ENCODE results near the gene AMD1. TPM values are rescaled to one million over a fixed set of nuclear protein-coding genes. Genes with fewer than 3 reads are reported as not detected.
A peak's percentile ranks its signal among the peaks of the same experiment; 100 is the strongest.

AMD1 gene
- polyA plus RNA-seq, 2 of the 4 experiments (the other 2 are of a cell fraction): 89.2 to 147 TPM

DNA sequence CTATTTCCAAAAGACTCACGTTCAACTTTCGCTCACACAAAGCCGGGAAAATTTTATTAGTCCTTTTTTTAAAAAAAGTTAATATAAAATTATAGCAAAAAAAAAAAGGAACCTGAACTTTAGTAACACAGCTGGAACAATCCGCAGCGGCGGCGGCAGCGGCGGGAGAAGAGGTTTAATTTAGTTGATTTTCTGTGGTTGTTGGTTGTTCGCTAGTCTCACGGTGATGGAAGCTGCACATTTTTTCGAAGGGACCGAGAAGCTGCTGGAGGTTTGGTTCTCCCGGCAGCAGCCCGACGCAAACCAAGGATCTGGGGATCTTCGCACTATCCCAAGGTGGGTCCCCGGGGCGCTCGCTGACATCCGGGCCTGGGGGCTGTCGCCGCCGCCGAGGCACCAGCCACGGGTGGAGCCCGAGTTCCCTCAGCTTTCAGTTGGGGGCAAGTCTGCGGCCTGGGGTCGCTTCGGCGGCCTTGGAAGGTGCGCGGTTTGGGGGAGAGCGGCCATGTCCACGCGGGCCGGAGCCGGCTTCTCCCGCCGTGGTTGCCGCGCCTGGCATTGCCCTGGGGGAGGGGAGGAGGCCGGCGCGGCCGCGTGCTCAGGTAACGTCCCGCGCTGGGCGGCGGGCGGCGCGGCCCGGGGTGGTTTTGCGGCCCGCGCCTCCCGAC lies 429 bp downstream of the AMD1 start (continued):
- peak; percentile 68; the same call in 1 of the 2 replicates for TF ChIP-seq MYC (IDR thresholded peaks at IDR 0.05; ENCODE audit: borderline replicate concordance, low read length)
- TF ChIP-seq, protein P1, sequence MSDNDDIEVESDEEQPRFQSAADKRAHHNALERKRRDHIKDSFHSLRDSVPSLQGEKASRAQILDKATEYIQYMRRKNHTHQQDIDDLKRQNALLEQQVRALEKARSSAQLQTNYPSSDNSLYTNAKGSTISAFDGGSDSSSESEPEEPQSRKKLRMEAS (IDR thresholded peaks at IDR 0.05): peak; percentile 53; the same call in 1 of the 2 replicates
- no peak for TF ChIP-seq ZSCAN20 (CRISPR knock-in tag; IDR thresholded peaks at IDR 0.05)
- 0 out of 2 replicates have a peak, but pooled peaks have one; percentile 83 for TF ChIP-seq PHF8 (IDR thresholded peaks at IDR 0.05; ENCODE audit: borderline replicate concordance, low read depth)

DNA sequence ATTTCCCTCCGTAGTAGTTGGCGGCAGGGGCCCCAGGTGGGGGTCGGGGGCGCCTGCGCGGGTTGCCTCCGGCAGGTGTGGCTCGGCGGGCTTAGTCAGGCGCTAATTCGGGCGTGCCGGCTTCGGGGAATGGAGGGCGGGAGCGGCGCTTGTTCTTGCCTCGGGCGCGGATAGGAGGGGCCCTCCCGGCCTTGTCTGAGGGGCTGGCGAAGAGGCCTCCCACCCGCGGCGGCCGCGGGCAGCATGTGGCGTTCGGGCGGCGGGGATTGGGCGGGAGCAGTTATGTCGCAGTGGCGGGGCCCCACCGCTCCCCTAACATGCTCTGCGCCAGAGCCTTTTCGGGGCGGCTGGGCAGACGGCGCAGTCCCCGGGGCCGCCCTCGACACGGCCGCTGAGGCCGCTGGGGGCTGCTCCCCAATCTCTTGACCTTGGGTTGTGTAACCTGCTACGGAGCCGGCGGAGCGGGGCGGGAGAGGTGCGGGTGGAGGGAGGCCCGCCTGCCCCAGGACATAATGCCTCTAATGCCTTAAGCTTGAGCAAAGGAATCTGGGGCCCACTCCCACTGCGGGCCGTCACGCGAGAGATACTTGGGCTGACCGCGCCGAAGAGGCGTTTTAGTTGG lies 1.1 kb downstream of the AMD1 start:
- peak overlapping the region; percentile 94 to 99 for H3K27ac ChIP-seq
- H3K4me3 ChIP-seq: peak overlapping the region; percentile 86
- DNase-seq (ENCODE audit: low read depth in 1 of 2, low spot score in 1 of 2): peak in 1 of 2 experiments; percentile 29
- FAIRE-seq: no peak
- no peaks in the 10 kb centered on the region for H3K9me3 ChIP-seq
- peak; percentile 37 to 41 for ATAC-seq
- H3K4me1 ChIP-seq: peaks cover 39% of the 10 kb centered on the region
- 0% methylated on average over 4 of the region's 61 CpGs for WGBS (ENCODE audit: missing lambda C conversion rate)
- CTCF ChIA-PET: interaction anchor here (0.9 to 1.9 kb wide), 3 partner anchors 10 to 193 kb away, joined by 4 to 5 read pairs (median 4); no protein-coding TSS in a partner anchor
- no peak for TF ChIP-seq HOXB5 (CRISPR knock-in tag; IDR thresholded peaks at IDR 0.05)
- no peak for TF ChIP-seq ZSCAN20 (CRISPR knock-in tag; IDR thresholded peaks at IDR 0.05)
- TF ChIP-seq, protein P2, sequence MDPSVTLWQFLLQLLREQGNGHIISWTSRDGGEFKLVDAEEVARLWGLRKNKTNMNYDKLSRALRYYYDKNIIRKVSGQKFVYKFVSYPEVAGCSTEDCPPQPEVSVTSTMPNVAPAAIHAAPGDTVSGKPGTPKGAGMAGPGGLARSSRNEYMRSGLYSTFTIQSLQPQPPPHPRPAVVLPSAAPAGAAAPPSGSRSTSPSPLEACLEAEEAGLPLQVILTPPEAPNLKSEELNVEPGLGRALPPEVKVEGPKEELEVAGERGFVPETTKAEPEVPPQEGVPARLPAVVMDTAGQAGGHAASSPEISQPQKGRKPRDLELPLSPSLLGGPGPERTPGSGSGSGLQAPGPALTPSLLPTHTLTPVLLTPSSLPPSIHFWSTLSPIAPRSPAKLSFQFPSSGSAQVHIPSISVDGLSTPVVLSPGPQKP (IDR thresholded peaks at IDR 0.05; ENCODE audit: low read depth, low read length): no peak
- TF ChIP-seq EHMT2 (IDR thresholded peaks at IDR 0.05; ENCODE audit: low read depth): no peak
- TF ChIP-seq KDM1A (IDR thresholded peaks at IDR 0.05; ENCODE audit: low read depth): no peak
- TF ChIP-seq, protein P3, sequence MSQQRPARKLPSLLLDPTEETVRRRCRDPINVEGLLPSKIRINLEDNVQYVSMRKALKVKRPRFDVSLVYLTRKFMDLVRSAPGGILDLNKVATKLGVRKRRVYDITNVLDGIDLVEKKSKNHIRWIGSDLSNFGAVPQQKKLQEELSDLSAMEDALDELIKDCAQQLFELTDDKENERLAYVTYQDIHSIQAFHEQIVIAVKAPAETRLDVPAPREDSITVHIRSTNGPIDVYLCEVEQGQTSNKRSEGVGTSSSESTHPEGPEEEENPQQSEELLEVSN (IDR thresholded peaks at IDR 0.05; ENCODE audit: borderline replicate concordance, low read depth): 0 out of 2 replicates have a peak, but pooled peaks have one; percentile 3
- TF ChIP-seq MYC (IDR thresholded peaks at IDR 0.05; ENCODE audit: borderline replicate concordance, low read length): 0 out of 2 replicates have a peak, but pooled peaks have one; percentile 8
- TF ChIP-seq, protein P4, sequence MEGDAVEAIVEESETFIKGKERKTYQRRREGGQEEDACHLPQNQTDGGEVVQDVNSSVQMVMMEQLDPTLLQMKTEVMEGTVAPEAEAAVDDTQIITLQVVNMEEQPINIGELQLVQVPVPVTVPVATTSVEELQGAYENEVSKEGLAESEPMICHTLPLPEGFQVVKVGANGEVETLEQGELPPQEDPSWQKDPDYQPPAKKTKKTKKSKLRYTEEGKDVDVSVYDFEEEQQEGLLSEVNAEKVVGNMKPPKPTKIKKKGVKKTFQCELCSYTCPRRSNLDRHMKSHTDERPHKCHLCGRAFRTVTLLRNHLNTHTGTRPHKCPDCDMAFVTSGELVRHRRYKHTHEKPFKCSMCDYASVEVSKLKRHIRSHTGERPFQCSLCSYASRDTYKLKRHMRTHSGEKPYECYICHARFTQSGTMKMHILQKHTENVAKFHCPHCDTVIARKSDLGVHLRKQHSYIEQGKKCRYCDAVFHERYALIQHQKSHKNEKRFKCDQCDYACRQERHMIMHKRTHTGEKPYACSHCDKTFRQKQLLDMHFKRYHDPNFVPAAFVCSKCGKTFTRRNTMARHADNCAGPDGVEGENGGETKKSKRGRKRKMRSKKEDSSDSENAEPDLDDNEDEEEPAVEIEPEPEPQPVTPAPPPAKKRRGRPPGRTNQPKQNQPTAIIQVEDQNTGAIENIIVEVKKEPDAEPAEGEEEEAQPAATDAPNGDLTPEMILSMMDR (IDR thresholded peaks at IDR 0.05): no peak
- TF ChIP-seq, protein P5, sequence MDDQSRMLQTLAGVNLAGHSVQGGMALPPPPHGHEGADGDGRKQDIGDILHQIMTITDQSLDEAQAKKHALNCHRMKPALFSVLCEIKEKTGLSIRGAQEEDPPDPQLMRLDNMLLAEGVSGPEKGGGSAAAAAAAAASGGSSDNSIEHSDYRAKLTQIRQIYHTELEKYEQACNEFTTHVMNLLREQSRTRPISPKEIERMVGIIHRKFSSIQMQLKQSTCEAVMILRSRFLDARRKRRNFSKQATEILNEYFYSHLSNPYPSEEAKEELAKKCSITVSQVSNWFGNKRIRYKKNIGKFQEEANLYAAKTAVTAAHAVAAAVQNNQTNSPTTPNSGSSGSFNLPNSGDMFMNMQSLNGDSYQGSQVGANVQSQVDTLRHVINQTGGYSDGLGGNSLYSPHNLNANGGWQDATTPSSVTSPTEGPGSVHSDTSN (IDR thresholded peaks at IDR 0.05): no peak
- no peak for TF ChIP-seq NFE2L2 (conservative IDR thresholded peaks at IDR 0.05; ENCODE audit: low read length)
- TF ChIP-seq, protein P6, sequence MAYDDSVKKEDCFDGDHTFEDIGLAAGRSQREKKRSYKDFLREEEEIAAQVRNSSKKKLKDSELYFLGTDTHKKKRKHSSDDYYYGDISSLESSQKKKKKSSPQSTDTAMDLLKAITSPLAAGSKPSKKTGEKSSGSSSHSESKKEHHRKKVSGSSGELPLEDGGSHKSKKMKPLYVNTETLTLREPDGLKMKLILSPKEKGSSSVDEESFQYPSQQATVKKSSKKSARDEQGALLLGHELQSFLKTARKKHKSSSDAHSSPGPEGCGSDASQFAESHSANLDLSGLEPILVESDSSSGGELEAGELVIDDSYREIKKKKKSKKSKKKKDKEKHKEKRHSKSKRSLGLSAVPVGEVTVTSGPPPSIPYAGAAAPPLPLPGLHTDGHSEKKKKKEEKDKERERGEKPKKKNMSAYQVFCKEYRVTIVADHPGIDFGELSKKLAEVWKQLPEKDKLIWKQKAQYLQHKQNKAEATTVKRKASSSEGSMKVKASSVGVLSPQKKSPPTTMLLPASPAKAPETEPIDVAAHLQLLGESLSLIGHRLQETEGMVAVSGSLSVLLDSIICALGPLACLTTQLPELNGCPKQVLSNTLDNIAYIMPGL (CRISPR knock-in tag; IDR thresholded peaks at IDR 0.05; ENCODE audit: borderline replicate concordance): no peak
- peak overlapping the region; percentile 82 for H3K4me2 ChIP-seq
- POLR2A ChIA-PET: interaction anchor here (0.6 to 6.8 kb wide), 12 partner anchors 9 to 193 kb away, joined by 3 to 162 read pairs (median 8); partner anchors contain the start of genes CDK19 and GTF3C6

Measured in A549 (cell line).